H1 (cell line): ENCODE results near the gene PAPOLA. TPM values are rescaled to one million over a fixed set of nuclear protein-coding genes. Genes with fewer than 3 reads are reported as not detected.

ENCODE experiments used
- CTCF ChIA-PET: fragments of 300-600 bp; sonication (Branson Sonifier 250); formaldehyde crosslinking; loops from one replicate; lab custom pipeline; 2021; ENCODE audit not compliant: partially characterized antibody; lab: Charles Lee
- POLR2A ChIA-PET: fragments of 300-600 bp; sonication (Branson Sonifier 250); formaldehyde crosslinking; loops from one replicate; lab custom pipeline; 2021; ENCODE audit warnings: inconsistent platforms; ENCODE audit not compliant: partially characterized antibody; lab: Charles Lee
- DNase-seq, 2 experiments: peaks; one replicate each; pipeline versions ENCODE4 v3.0.0 to v3.0.0-alpha.2; 2010 to 2022; ENCODE audit warnings: low spot score in 2 of 2, low read depth in 1 of 2, mixed read lengths in 1 of 2
- FAIRE-seq: peaks from 2 replicates; lab custom pipeline; 2011; peaks lifted over from hg19 to GRCh38; lab: Jason Lieb, UNC
- H2AFZ ChIP-seq: 2 replicates; pipeline ENCODE4 v1.8.1; 2012; ENCODE audit warnings: low read length, inconsistent platforms
- H2AK5ac ChIP-seq: 2 replicates; pipeline ENCODE4 v1.6.1; 2013; ENCODE audit warnings: low read depth, low read length
- H2BK120ac ChIP-seq: replicated peaks from 2 replicates; pipeline ENCODE3; 2013; ENCODE audit warnings: low read depth, low read length, inconsistent platforms
- H2BK12ac ChIP-seq: 2 replicates; pipeline ENCODE4 v1.6.1; 2013; ENCODE audit warnings: low read depth, low read length
- H2BK15ac ChIP-seq: 2 replicates; pipeline ENCODE4 v1.6.1; 2013; ENCODE audit warnings: low read length
- H2BK20ac ChIP-seq: 2 replicates; pipeline ENCODE4 v1.6.1; 2013; ENCODE audit warnings: low read length
- H2BK5ac ChIP-seq: 2 replicates; pipeline ENCODE4 v1.6.1; 2013; ENCODE audit warnings: low read depth, low read length
- H3K14ac ChIP-seq: 2 replicates; pipeline ENCODE4 v1.6.1; 2013; ENCODE audit warnings: inconsistent platforms; ENCODE audit not compliant: insufficient read length
- H3K18ac ChIP-seq: 2 replicates; pipeline ENCODE4 v1.6.1; 2013; ENCODE audit warnings: low read length; ENCODE audit errors: extremely low read depth
- H3K23ac ChIP-seq: 2 replicates; pipeline ENCODE4 v1.6.1; 2013; ENCODE audit warnings: inconsistent platforms; ENCODE audit not compliant: insufficient read length
- H3K23me2 ChIP-seq: 2 replicates; pipeline ENCODE4 v1.6.1; 2013; ENCODE audit warnings: low read depth, low read length
- H3K27ac ChIP-seq: 2 replicates; pipeline ENCODE4 v1.6.1; 2011; ENCODE audit warnings: low read depth, low read length, inconsistent platforms
- H3K27me3 ChIP-seq, 4 experiments: replicated peaks in 1 of 4; 1 replicate in 1 of 4; 2 replicates in 3 of 4; pipeline versions ENCODE4 v1.6.1 to v1.8.1; 2011 to 2013; ENCODE audit warnings: low read length in 3 of 4, mild to moderate bottlenecking in 3 of 4, inconsistent platforms in 2 of 4, mixed read lengths in 2 of 4, moderate library complexity in 1 of 4; ENCODE audit not compliant: control insufficient read depth in 3 of 4, insufficient read depth in 3 of 4; ENCODE audit errors: extremely low read depth in 1 of 4
- H3K36me3 ChIP-seq, 4 experiments: 2 replicates each; pipeline versions ENCODE4 v1.6.1 to v1.8.1; 2011 to 2013; ENCODE audit warnings: mild to moderate bottlenecking in 4 of 4, low read length in 3 of 4, moderate library complexity in 2 of 4, control low read depth in 1 of 4, inconsistent platforms in 1 of 4; ENCODE audit not compliant: insufficient read depth in 4 of 4, control insufficient read depth in 2 of 4
- H3K4ac ChIP-seq: replicated peaks from 2 replicates; pipeline ENCODE3; 2013; ENCODE audit warnings: low read length, low read depth, mixed read lengths, inconsistent platforms; ENCODE audit not compliant: insufficient read length
- H3K4me1 ChIP-seq, 4 experiments: replicated peaks in 1 of 4; 1 replicate in 1 of 4; 2 replicates in 3 of 4; pipeline versions ENCODE4 v1.6.1 to v1.8.1; 2011 to 2013; ENCODE audit warnings: low read length in 3 of 4, inconsistent platforms in 2 of 4, mixed read lengths in 1 of 4; ENCODE audit not compliant: insufficient read depth in 4 of 4, control insufficient read depth in 3 of 4
- H3K4me2 ChIP-seq, 2 experiments: 2 replicates each; pipeline versions ENCODE4 v1.6.1 to v1.8.1; 2011 to 2013; ENCODE audit warnings: low read depth in 2 of 2, low read length in 2 of 2, control low read depth in 1 of 2, inconsistent platforms in 1 of 2, mild to moderate bottlenecking in 1 of 2; ENCODE audit not compliant: insufficient read depth in 1 of 2
- H3K4me3 ChIP-seq, 4 experiments: fragments of 200-600, 300-600 bp in 1 of 4; sonication (generic), shearing (Covaris generic), sonication (Bioruptor Twin) in 1 of 4; 2 replicates each; pipeline versions ENCODE4 v1.5.1 to v1.8.1; 2011 to 2016; ENCODE audit warnings: low read length in 4 of 4, low read depth in 3 of 4, control low read depth in 2 of 4, inconsistent platforms in 2 of 4, mild to moderate bottlenecking in 2 of 4, mixed read lengths in 1 of 4, moderate library complexity in 1 of 4; ENCODE audit not compliant: insufficient read depth in 2 of 4; ENCODE audit errors: extremely low read depth in 1 of 4
- H3K56ac ChIP-seq: replicated peaks from 2 replicates; pipeline ENCODE3; 2013; ENCODE audit warnings: low read depth, mild to moderate bottlenecking, mixed read lengths, low read length, inconsistent platforms; ENCODE audit not compliant: insufficient read length
- H3K79me1 ChIP-seq: 2 replicates; pipeline ENCODE4 v1.6.1; 2013; ENCODE audit warnings: low read depth, low read length, control low read depth
- H3K79me2 ChIP-seq, 2 experiments: 2 replicates each; pipeline versions ENCODE4 v1.6.1 to v1.8.1; 2012 to 2013; ENCODE audit warnings: low read length in 2 of 2, mild to moderate bottlenecking in 2 of 2, inconsistent platforms in 1 of 2; ENCODE audit not compliant: insufficient read depth in 2 of 2, control insufficient read depth in 1 of 2
- H3K9ac ChIP-seq, 4 experiments: replicated peaks in 1 of 4; 1 replicate in 1 of 4; 2 replicates in 3 of 4; pipeline versions ENCODE4 v1.6.1 to v1.8.1; 2011 to 2013; ENCODE audit warnings: low read depth in 3 of 4, low read length in 3 of 4, control low read depth in 2 of 4, mild to moderate bottlenecking in 2 of 4, moderate library complexity in 2 of 4, inconsistent platforms in 1 of 4; ENCODE audit errors: extremely low read depth in 1 of 4
- H3K9me3 ChIP-seq, 2 experiments: 2 replicates each; pipeline versions ENCODE4 v1.6.1 to v1.8.1; 2012 to 2013; ENCODE audit warnings: mild to moderate bottlenecking in 2 of 2, moderate library complexity in 2 of 2, control low read depth in 1 of 2, inconsistent platforms in 1 of 2, low read depth in 1 of 2, low read length in 1 of 2, mixed read lengths in 1 of 2; ENCODE audit not compliant: insufficient read depth in 2 of 2
- H4K20me1 ChIP-seq, 2 experiments: replicated peaks in 1 of 2; 2 replicates each; pipeline versions ENCODE3 to v1.8.1; 2011 to 2013; ENCODE audit warnings: inconsistent platforms in 2 of 2, low read length in 2 of 2, mild to moderate bottlenecking in 1 of 2; ENCODE audit not compliant: insufficient read depth in 2 of 2, control insufficient read depth in 1 of 2
- H4K5ac ChIP-seq: 2 replicates; pipeline ENCODE4 v1.6.1; 2013; ENCODE audit warnings: low read length, low read depth, mixed read lengths, inconsistent platforms; ENCODE audit not compliant: insufficient read length
- H4K8ac ChIP-seq: 2 replicates; pipeline ENCODE4 v1.8.0; 2013; ENCODE audit warnings: mild to moderate bottlenecking, moderate library complexity, low read length, inconsistent platforms; ENCODE audit not compliant: insufficient read depth; ENCODE audit errors: extremely low read depth
- H4K91ac ChIP-seq: replicated peaks from 2 replicates; pipeline ENCODE3; 2013; ENCODE audit warnings: low read length, mixed read lengths, inconsistent platforms; ENCODE audit not compliant: insufficient read length
- CTCF ChIP-seq, 3 experiments: IDR thresholded peaks; 1 replicate in 2 of 3; 2 replicates in 1 of 3; pipeline versions ENCODE4 v1.5.1 to v1.6.1; 2011; ENCODE audit warnings: low read length in 3 of 3, mild to moderate bottlenecking in 3 of 3, inconsistent platforms in 2 of 3, low read depth in 1 of 3, moderate library complexity in 1 of 3; ENCODE audit not compliant: insufficient read depth in 1 of 3; ENCODE audit errors: control extremely low read depth in 1 of 3
- FOSL1 ChIP-seq: IDR thresholded peaks from 2 replicates; pipeline ENCODE4 v1.6.1; 2011; ENCODE audit warnings: mild to moderate bottlenecking, low read depth, low read length, moderate library complexity; ENCODE audit not compliant: insufficient read depth
- GABPA ChIP-seq: IDR thresholded peaks from 2 replicates; pipeline ENCODE4 v1.6.1; 2011; ENCODE audit warnings: mild to moderate bottlenecking, low read length, moderate library complexity, borderline replicate concordance; ENCODE audit not compliant: insufficient read depth
- JUN ChIP-seq: IDR thresholded peaks from 2 replicates; pipeline ENCODE4 v1.6.1; 2011; ENCODE audit warnings: low read depth, mild to moderate bottlenecking, improper control_type of control experiment, low read length
- MAFK ChIP-seq: IDR thresholded peaks from 2 replicates; pipeline ENCODE4 v1.6.1; 2012; ENCODE audit warnings: low read depth, mild to moderate bottlenecking, improper control_type of control experiment, low read length
- SP2 ChIP-seq: IDR thresholded peaks from 2 replicates; pipeline ENCODE4 v1.6.1; 2012; ENCODE audit warnings: mild to moderate bottlenecking, low read length, inconsistent platforms
- ZNF274 ChIP-seq: IDR thresholded peaks from 2 replicates; pipeline ENCODE4 v1.7.0; 2012; ENCODE audit warnings: low read length, borderline replicate concordance; ENCODE audit errors: extremely low read depth
- WGBS, 2 experiments: shearing (Covaris generic) in 1 of 2; methylation state at CpG; one replicate each; pipeline versions ENCODE4 v1.1.6 to v1.1.7; 2013 to 2015; ENCODE audit warnings: low lambda C conversion rate in 2 of 2, mixed read lengths in 2 of 2, inconsistent platforms in 1 of 2, low coverage in 1 of 2, missing lambda C conversion rate in 1 of 2; ENCODE audit not compliant: insufficient replicate concordance in 2 of 2, insufficient coverage in 1 of 2, insufficient read length in 1 of 2; ENCODE audit errors: extremely low coverage in 1 of 2, missing lambda C conversion rate in 1 of 2; 5-methylcytosine and 5-hydroxymethylcytosine counted together
- polyA plus RNA-seq, 7 experiments: library from polyadenylated mRNA; depleted of rRNA in 3 of 7; stranded (reverse) in 5 of 7; unstranded in 2 of 7; fragments of >200 nt in 5 of 7; fragments of 200-250 nt in 2 of 7; gene quantifications; 1 replicate in 5 of 7; 2 replicates in 1 of 7; 4 replicates in 1 of 7; pipeline versions ENCODE4 v1.2.1 to v1.2.3, GENCODE V29; 2011 to 2013; ENCODE audit warnings: missing spikeins in 2 of 7, mixed read lengths in 2 of 7
- total RNA-seq: library from RNA; stranded (reverse); fragmentation: NEBNext Ultra II Directional; extraction: Animal tissue kit (Norgen Biotek cat#: 25700); gene quantifications from 2 replicates; pipeline ENCODE4 v1.2.1, GENCODE V29; 2021

Gene PAPOLA
- total and polyA plus RNA-seq, 2 of the 8 experiments (the other 6 are each of a cell fraction or from before 2014, with no cell fraction given) = 163 to 239 TPM

GRCh38 chr14:96564389-96564788 lies 62.2 kb downstream of the PAPOLA start:
- H3K36me3 ChIP-seq = peaks cover 0 to 75% (median 20%) of the 10 kb centered on the region in 4 experiments
- DNase-seq = no peak
- no peak overlapping the region for H2AK5ac ChIP-seq
- POLR2A ChIA-PET = interaction anchor here (1.0 kb wide), 1 partner anchor 10 kb away, joined by 6 read pairs; no protein-coding TSS in a partner anchor
- no peak overlapping the region for H3K18ac ChIP-seq
- no peak overlapping the region for H2AFZ ChIP-seq
- no peak for FAIRE-seq
- WGBS, 2 experiments = 86% methylated on average over 1 of the region's 1 CpG; no CpG with 5 or more reads in 1 of the 2 experiments
- H3K4me1 ChIP-seq = no peaks in the 10 kb centered on the region
- H2BK12ac ChIP-seq = no peak overlapping the region
- no peak overlapping the region for H3K4me2 ChIP-seq
- no peak overlapping the region for H4K5ac ChIP-seq
- H3K79me1 ChIP-seq = no peaks in the 10 kb centered on the region
- no peaks in the 10 kb centered on the region for H3K9me3 ChIP-seq
- no peak overlapping the region for H2BK20ac ChIP-seq
- H3K56ac ChIP-seq = no peak overlapping the region
- H3K4me3 ChIP-seq = no peak overlapping the region
- H4K20me1 ChIP-seq = peaks cover 0 to 3% of the 10 kb centered on the region in 2 experiments
- TF ChIP-seq FOSL1 = no peak
- TF ChIP-seq CTCF (IDR thresholded peaks at IDR 0.05; ENCODE audit: control extremely low read depth in 1 of 3, insufficient read depth in 1 of 3, low read depth in 1 of 3, low read length in 3 of 3) = no peak
- no peak for TF ChIP-seq ZNF274
- no peak for TF ChIP-seq SP2
- no peak for TF ChIP-seq MAFK
- TF ChIP-seq JUN = no peak
- no peak for TF ChIP-seq GABPA
- no peak overlapping the region for H3K9ac ChIP-seq
- H4K8ac ChIP-seq = no peak overlapping the region
- H2BK5ac ChIP-seq = no peak overlapping the region
- CTCF ChIA-PET = interaction anchor here (4.6 to 4.8 kb wide), 2 partner anchors 13 to 20 kb away, joined by 18 to 20 read pairs; no protein-coding TSS in a partner anchor
- H2BK15ac ChIP-seq = no peak overlapping the region
- no peak overlapping the region for H4K91ac ChIP-seq
- no peak overlapping the region for H3K27ac ChIP-seq
- H3K23me2 ChIP-seq = no peaks in the 10 kb centered on the region
- no peaks in the 10 kb centered on the region for H3K27me3 ChIP-seq
- no peaks in the 10 kb centered on the region for H3K79me2 ChIP-seq
- H2BK120ac ChIP-seq = no peak overlapping the region
- H3K14ac ChIP-seq = no peak overlapping the region
- no peak overlapping the region for H3K4ac ChIP-seq
- H3K23ac ChIP-seq = no peak overlapping the region
